ENCODE measurements around the gene CYGB.

The CYGB gene

DNA sequence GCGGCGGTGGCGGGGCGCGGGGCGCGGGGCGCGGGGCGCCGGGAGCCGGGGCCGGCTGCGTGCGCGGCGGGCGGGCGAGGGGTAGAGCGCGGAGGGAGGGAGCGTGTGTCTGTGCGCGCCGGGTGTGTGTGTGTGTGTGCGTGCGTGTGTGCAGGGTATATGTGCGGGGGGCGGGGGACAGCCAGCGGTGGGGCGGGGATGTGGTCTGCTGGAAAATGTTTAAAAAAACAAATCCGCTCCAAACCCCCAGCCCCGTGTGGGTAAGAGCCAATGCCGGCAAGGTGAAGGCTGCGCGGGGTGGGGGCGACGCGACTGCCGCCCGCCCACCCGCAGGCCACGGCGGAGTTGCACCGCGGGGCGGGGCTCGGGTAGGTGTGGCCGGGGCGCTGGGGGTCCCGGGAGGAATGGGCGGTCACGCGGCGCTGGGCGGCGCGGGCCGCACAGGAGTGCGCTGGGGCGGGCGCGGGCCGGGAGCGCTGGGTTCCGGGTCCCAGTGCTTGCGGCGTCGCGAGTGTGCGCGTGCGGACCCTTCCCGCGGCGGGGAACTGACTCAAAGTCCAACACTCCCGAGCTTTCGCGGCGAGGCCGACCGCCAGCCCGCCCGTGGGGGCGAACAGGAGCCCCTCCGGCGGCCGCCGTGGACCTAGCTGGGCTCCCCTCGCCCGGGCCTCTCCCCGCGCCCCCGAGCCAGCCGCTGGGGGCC, at the start of gene CYGB:
TSS of gene CYGB (minus strand) at position 132 of the 703 bp plus-strand sequence. CDS start 167 bp downstream, outside the sequence.
- Histone ChIP-seq H3K4me3 (ENCODE audit: low read depth, low read length) (peak within 1 kb of the TSS; percentile 55), H3K9ac (ENCODE audit: low read depth, low read length) (no peak within 1 kb of the TSS), H3K9me3 (ENCODE audit: control insufficient read depth, insufficient read depth, low read length) (no peaks in the 10 kb centered on the region), H3K36me3 (ENCODE audit: control insufficient read depth, insufficient read depth, low read length) (no peaks in the 10 kb centered on the region), H3K27me3 (ENCODE audit: control insufficient read depth, insufficient read depth, low read length) (peaks cover 33% of the 10 kb centered on the region), H3K4me1 (ENCODE audit: control insufficient read depth, insufficient read depth, low read length) (peaks cover 9% of the 10 kb centered on the region)

- H3K27me3 ChIP-seq (ENCODE audit: control insufficient read depth, insufficient read depth, low read length), result peaks cover 54% of the 10 kb centered on the region
- H3K36me3 ChIP-seq (ENCODE audit: control insufficient read depth, insufficient read depth, low read length), result no peaks in the 10 kb centered on the region
- peaks cover 3% of the 10 kb centered on the region for H3K4me1 ChIP-seq (ENCODE audit: control insufficient read depth, insufficient read depth, low read length)
- peak overlapping the region; percentile 20 for H3K4me3 ChIP-seq (ENCODE audit: low read depth, low read length)
- H3K9ac ChIP-seq (ENCODE audit: low read depth, low read length), result no peak overlapping the region
- no peaks in the 10 kb centered on the region for H3K9me3 ChIP-seq (ENCODE audit: control insufficient read depth, insufficient read depth, low read length)
These were observed 49.4 kb upstream of the CYGB start for GRCh38 chr17:76586741-76587487.

DNA sequence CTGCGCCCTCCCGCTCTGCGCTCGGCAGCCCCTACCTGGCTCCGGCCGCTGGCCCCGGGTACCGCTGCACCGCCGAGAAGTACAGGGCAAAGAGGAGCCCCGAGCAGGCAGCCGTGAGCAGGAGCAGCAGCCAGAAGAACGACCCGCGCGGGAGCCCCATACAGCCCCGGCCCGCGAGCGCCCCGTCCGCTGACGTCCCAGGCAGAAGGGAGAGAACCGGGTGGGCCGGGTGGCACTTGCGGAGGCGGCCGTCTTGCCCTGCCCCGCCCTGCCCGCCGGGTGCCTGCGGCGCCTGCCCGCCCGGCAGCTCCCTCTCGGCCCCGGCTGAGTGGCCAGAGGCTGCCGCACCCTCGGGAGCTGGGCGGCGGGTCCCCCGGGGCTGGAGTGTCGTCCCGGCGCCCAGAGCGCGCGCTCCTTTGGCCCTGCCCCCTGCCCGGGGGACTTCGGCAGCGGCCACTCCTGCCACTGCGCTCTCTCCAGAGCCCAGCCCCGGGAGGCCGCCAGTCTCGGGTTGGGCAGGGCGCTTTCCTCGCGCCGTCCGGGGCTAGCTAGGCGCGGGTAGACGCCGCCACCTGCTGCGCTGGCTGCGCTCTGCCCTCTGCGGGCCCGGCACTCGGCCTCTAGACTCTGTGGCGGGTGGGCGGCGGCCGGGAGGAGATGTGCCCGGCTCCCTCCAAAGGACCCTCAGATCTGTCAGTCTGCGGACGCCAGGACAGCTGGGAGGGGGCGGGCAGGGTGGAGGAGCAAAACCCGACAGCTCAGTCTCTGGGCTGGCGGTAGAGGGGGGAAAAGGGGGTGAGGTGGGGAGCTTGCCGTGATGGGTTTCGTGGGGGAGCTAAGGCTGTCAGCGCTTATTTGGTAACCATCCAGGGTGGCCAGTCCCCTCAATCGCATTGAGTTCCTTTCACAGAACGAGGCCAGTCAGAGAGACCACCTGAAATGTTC, 48.4 kb upstream of the CYGB start, which contains the start of gene ST6GALNAC2:
TSS of gene ST6GALNAC2 (minus strand) at position 212 of the 945 bp plus-strand sequence. CDS start at position 160, 52 bp downstream.
- H3K27me3 ChIP-seq (ENCODE audit: control insufficient read depth, insufficient read depth, low read length), result peaks cover 54% of the 10 kb centered on the region
- H3K4me1 ChIP-seq (ENCODE audit: control insufficient read depth, insufficient read depth, low read length), result peaks cover 4% of the 10 kb centered on the region
- peak within 1 kb of the TSS; percentile 63 for H3K4me3 ChIP-seq (ENCODE audit: low read depth, low read length)
- no peak within 1 kb of the TSS for H3K9ac ChIP-seq (ENCODE audit: low read depth, low read length)
- H3K36me3 ChIP-seq (ENCODE audit: control insufficient read depth, insufficient read depth, low read length), result no peaks in the 10 kb centered on the region
- no peaks in the 10 kb centered on the region for H3K9me3 ChIP-seq (ENCODE audit: control insufficient read depth, insufficient read depth, low read length)

DNA sequence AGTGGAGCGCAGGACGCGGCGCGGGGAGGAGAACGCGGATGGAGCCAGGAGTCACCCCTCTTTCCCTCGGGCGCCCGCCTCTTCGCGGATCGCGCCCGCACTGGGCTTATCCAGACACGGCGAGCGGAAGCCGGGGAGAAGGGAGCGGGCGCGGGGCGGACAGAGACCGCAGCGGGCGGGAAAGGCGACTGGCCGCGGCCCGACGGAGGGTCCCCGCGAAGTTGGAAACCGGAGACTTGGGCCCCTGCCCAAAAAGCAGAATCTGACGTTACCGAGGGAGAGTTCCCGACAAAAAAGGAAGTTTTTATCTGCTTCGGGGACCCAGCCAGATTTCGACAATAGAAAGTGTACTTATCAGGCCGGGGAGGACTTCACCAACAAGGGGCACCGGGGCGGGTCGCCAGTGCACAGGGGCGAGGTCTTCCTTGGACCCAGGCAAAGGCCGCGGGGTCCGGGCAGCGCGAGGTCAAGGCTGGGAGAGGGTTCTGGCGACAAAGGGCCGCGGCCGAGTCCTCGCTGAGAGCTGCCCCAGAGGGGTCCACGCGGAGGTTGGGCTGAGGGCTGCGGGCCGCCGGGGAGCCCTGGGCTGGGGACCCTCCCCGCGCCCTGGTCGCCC, 47.6 kb upstream of the CYGB start:
- peak overlapping the region; percentile 63 for H3K4me3 ChIP-seq (ENCODE audit: low read depth, low read length)
- H3K9ac ChIP-seq (ENCODE audit: low read depth, low read length), result no peak overlapping the region
- H3K9me3 ChIP-seq (ENCODE audit: control insufficient read depth, insufficient read depth, low read length), result no peaks in the 10 kb centered on the region
- peaks cover 54% of the 10 kb centered on the region for H3K27me3 ChIP-seq (ENCODE audit: control insufficient read depth, insufficient read depth, low read length)
- H3K36me3 ChIP-seq (ENCODE audit: control insufficient read depth, insufficient read depth, low read length), result no peaks in the 10 kb centered on the region
- H3K4me1 ChIP-seq (ENCODE audit: control insufficient read depth, insufficient read depth, low read length), result peaks cover 6% of the 10 kb centered on the region

DNA sequence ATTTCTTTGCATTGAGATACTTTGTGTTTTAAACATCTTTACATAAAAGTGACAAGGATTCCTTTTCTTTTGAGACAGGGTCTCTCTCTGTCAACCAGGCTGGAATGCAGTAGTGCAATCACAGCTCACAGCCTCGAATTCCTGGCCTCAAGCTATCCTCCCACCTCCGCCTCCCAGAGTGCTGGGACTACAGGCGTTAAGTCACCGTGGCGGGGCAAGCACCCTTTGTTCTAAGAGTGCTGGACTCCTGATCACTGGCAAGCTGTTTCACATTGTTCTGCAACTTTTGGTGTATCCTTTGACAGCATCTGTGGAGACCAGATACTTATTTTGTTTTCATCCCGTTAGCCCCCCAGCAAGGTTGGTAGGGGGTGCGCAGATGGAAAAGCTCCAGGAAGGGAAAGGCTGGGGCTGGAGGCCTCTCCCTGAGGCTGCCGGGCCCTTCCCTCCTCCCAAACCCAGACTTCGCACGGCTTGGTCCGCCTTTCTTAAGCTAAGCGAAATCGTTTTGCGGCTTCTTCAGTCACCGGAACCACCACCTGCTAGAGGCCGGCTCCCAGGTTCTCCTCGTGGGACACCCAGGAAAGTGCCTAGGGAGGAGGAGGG, 47.0 kb upstream of the CYGB start:
- Histone ChIP-seq H3K4me1 (ENCODE audit: control insufficient read depth, insufficient read depth, low read length) (peaks cover 6% of the 10 kb centered on the region), H3K9me3 (ENCODE audit: control insufficient read depth, insufficient read depth, low read length) (no peaks in the 10 kb centered on the region), H3K4me3 (ENCODE audit: low read depth, low read length) (peak overlapping the region; percentile 63), H3K9ac (ENCODE audit: low read depth, low read length) (no peak overlapping the region), H3K27me3 (ENCODE audit: control insufficient read depth, insufficient read depth, low read length) (peaks cover 52% of the 10 kb centered on the region), H3K36me3 (ENCODE audit: control insufficient read depth, insufficient read depth, low read length) (no peaks in the 10 kb centered on the region)

GRCh38 chr17:76582660-76583059, 45.2 kb upstream of the CYGB start:
- H3K9ac ChIP-seq (ENCODE audit: low read depth, low read length), result no peak overlapping the region

DNA sequence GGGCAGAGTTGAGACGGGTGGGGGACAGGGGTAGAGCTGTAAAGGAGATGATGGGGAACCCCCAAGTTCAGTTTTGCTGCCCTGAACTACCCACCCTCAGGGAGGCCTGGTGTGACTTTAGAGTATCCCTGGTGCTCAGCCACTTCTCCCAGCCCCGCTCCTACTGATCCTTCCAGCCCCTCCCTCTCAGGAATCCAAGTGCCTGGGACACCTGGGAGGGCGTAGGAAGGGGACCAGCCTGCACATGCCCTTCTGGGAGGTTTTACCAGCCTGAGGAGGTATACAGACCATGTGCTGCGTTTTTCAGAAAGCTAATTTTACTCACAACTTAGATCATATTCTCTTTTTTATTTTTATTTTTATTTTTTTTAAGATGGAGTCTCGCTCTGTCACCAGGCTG, 44.0 kb upstream of the CYGB start:
- peaks cover 37% of the 10 kb centered on the region for H3K27me3 ChIP-seq (ENCODE audit: control insufficient read depth, insufficient read depth, low read length)
- H3K4me3 ChIP-seq (ENCODE audit: low read depth, low read length), result no peak overlapping the region
- H3K36me3 ChIP-seq (ENCODE audit: control insufficient read depth, insufficient read depth, low read length), result no peaks in the 10 kb centered on the region
- peaks cover 6% of the 10 kb centered on the region for H3K4me1 ChIP-seq (ENCODE audit: control insufficient read depth, insufficient read depth, low read length)
- no peak overlapping the region for H3K9ac ChIP-seq (ENCODE audit: low read depth, low read length)
- H3K9me3 ChIP-seq (ENCODE audit: control insufficient read depth, insufficient read depth, low read length), result no peaks in the 10 kb centered on the region

More at GRCh38 chr17:76582660-76583059, 45.2 kb upstream of the CYGB start:
- Histone ChIP-seq H3K36me3 (ENCODE audit: control insufficient read depth, insufficient read depth, low read length) (no peaks in the 10 kb centered on the region), H3K9me3 (ENCODE audit: control insufficient read depth, insufficient read depth, low read length) (no peaks in the 10 kb centered on the region), H3K4me1 (ENCODE audit: control insufficient read depth, insufficient read depth, low read length) (peaks cover 6% of the 10 kb centered on the region), H3K4me3 (ENCODE audit: low read depth, low read length) (no peak overlapping the region), H3K27me3 (ENCODE audit: control insufficient read depth, insufficient read depth, low read length) (peaks cover 47% of the 10 kb centered on the region)

- H3K36me3 ChIP-seq (ENCODE audit: control insufficient read depth, insufficient read depth, low read length), result no peaks in the 10 kb centered on the region
- no peak overlapping the region for H3K4me3 ChIP-seq (ENCODE audit: low read depth, low read length)
- peaks cover 21% of the 10 kb centered on the region for H3K27me3 ChIP-seq (ENCODE audit: control insufficient read depth, insufficient read depth, low read length)
- H3K9ac ChIP-seq (ENCODE audit: low read depth, low read length), result no peak overlapping the region
- no peaks in the 10 kb centered on the region for H3K9me3 ChIP-seq (ENCODE audit: control insufficient read depth, insufficient read depth, low read length)
- H3K4me1 ChIP-seq (ENCODE audit: control insufficient read depth, insufficient read depth, low read length), result peaks cover 4% of the 10 kb centered on the region
These were observed 41.8 kb upstream of the CYGB start for GRCh38 chr17:76579281-76579680.

DNA sequence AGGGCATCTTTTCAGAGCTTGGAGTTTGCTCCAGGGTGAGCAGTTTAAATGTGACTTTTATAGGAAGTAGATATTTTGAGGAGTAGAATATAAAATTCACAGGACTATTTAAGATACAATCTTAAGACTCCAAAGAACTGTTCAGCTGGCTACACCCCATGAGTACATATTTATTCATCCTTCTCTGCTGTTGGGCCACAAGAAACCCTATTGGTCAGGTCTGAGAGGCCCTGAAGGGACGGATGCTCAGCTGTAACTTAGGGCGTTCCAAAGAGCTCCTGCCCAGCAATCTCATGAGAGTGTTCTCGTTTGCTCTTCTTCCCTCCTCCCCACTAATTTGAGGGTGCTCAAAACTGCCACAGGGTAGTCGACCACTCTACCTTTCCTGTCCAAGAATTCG, 40.9 kb upstream of the CYGB start:
- Histone ChIP-seq H3K36me3 (ENCODE audit: control insufficient read depth, insufficient read depth, low read length) (no peaks in the 10 kb centered on the region), H3K4me1 (ENCODE audit: control insufficient read depth, insufficient read depth, low read length) (peaks cover 3% of the 10 kb centered on the region), H3K27me3 (ENCODE audit: control insufficient read depth, insufficient read depth, low read length) (peaks cover 13% of the 10 kb centered on the region), H3K9ac (ENCODE audit: low read depth, low read length) (no peak overlapping the region), H3K4me3 (ENCODE audit: low read depth, low read length) (no peak overlapping the region), H3K9me3 (ENCODE audit: control insufficient read depth, insufficient read depth, low read length) (no peaks in the 10 kb centered on the region)

DNA sequence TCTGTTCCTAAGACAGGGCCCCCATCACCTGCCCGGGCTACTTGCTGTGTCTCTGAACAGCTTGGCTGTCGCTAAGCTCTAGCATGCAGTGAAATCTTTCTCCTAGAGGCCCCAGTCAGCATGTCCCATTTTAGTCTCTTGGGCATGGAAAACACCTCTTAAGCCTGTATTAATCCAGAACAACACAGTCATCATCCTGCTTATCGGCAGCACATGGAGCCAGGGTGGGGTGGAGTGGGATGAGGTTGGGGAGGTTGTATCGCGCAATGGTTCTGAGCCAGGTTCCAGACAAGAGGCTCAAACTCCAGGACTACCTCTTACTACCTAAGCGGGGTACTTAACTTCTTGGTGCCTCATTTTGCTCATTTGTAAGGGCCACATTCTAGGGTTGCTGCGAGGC, 40.4 kb upstream of the CYGB start:
- Histone ChIP-seq H3K4me1 (ENCODE audit: control insufficient read depth, insufficient read depth, low read length) (peaks cover 3% of the 10 kb centered on the region), H3K9ac (ENCODE audit: low read depth, low read length) (no peak overlapping the region), H3K4me3 (ENCODE audit: low read depth, low read length) (no peak overlapping the region), H3K9me3 (ENCODE audit: control insufficient read depth, insufficient read depth, low read length) (no peaks in the 10 kb centered on the region), H3K36me3 (ENCODE audit: control insufficient read depth, insufficient read depth, low read length) (no peaks in the 10 kb centered on the region), H3K27me3 (ENCODE audit: control insufficient read depth, insufficient read depth, low read length) (peaks cover 11% of the 10 kb centered on the region)

- Histone ChIP-seq H3K27me3 (ENCODE audit: control insufficient read depth, insufficient read depth, low read length) (peaks cover 8% of the 10 kb centered on the region), H3K36me3 (ENCODE audit: control insufficient read depth, insufficient read depth, low read length) (no peaks in the 10 kb centered on the region), H3K9me3 (ENCODE audit: control insufficient read depth, insufficient read depth, low read length) (no peaks in the 10 kb centered on the region), H3K9ac (ENCODE audit: low read depth, low read length) (no peak overlapping the region), H3K4me3 (ENCODE audit: low read depth, low read length) (no peak overlapping the region), H3K4me1 (ENCODE audit: control insufficient read depth, insufficient read depth, low read length) (peaks cover 3% of the 10 kb centered on the region)
These were observed 38.7 kb upstream of the CYGB start for GRCh38 chr17:76576189-76576588.

All from iPS-15b (cell line).